C4-2B (cell line): ENCODE measurements around the gene EPHA7.

ENCODE experiments used
- ZFX ChIP-seq: fragments of 450-650 bp; IDR thresholded peaks from 2 replicates; pipeline ENCODE4 v1.6.1; 2017
- TF ChIP-seq, protein P1 (sequence below): fragments of 450-650 bp; conservative IDR thresholded peaks from 2 replicates; pipeline ENCODE4 v1.5.1; 2017; ENCODE audit warnings: mild to moderate bottlenecking

DNA sequence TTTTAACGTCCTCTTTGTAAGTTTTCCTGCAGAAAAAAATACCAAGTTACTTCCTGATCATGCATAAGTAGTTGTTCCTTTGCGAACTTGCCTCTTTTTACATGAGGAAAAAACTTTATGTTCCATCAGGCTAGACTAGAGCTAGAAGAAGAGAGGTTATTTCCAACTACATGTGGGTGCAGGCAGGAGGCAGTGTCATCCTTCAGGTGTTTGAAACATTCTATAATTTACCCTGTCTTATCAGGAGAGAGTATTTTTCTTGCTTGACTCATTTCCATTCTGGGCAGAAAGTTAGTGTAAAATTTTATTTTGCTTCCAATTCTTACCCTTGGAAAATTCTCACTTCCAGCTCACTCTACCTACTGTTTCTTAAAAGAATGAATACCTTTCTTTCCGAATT, 28.5 kb upstream of the EPHA7 start:
- TF ChIP-seq, protein P1, sequence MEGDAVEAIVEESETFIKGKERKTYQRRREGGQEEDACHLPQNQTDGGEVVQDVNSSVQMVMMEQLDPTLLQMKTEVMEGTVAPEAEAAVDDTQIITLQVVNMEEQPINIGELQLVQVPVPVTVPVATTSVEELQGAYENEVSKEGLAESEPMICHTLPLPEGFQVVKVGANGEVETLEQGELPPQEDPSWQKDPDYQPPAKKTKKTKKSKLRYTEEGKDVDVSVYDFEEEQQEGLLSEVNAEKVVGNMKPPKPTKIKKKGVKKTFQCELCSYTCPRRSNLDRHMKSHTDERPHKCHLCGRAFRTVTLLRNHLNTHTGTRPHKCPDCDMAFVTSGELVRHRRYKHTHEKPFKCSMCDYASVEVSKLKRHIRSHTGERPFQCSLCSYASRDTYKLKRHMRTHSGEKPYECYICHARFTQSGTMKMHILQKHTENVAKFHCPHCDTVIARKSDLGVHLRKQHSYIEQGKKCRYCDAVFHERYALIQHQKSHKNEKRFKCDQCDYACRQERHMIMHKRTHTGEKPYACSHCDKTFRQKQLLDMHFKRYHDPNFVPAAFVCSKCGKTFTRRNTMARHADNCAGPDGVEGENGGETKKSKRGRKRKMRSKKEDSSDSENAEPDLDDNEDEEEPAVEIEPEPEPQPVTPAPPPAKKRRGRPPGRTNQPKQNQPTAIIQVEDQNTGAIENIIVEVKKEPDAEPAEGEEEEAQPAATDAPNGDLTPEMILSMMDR = no peak
- no peak for TF ChIP-seq ZFX
